ENCODE data around the gene MAPKAPK5. TPM values are rescaled to one million over a fixed set of nuclear protein-coding genes. Genes with fewer than 3 reads are reported as not detected.

MAPKAPK5 gene
- total RNA-seq, 1 experiment from 2014 or later, result 85.7 TPM

GRCh38 chr12:111927346-111927745 is 85.3 kb downstream of the MAPKAPK5 start:
- H3K27me3 ChIP-seq (ENCODE audit: insufficient read depth, low read length), result no peaks in the 10 kb centered on the region
- DNase-seq, result no peak
- H3T11ph ChIP-seq (ENCODE audit: low read length), result no peak overlapping the region
- H3K79me2 ChIP-seq (ENCODE audit: insufficient read depth, low read length), result no peaks in the 10 kb centered on the region
- Mint-ChIP-seq H3K27ac (no peak overlapping the region), H3K36me3 (ENCODE audit: insufficient read depth in 1 of 3, low read depth in 3 of 3) (no peaks in the 10 kb centered on the region), H3K9me3 (no peaks in the 10 kb centered on the region), H3K4me1 (no peaks in the 10 kb centered on the region), H3K4me3 (no peak overlapping the region), H3K27me3 (ENCODE audit: low read depth) (no peaks in the 10 kb centered on the region)
- no peak overlapping the region for H2BK5ac ChIP-seq (ENCODE audit: insufficient read length, low read length)
- H4K91ac ChIP-seq (ENCODE audit: insufficient read length, low read depth, low read length), result no peak overlapping the region
- no CpG with 5 or more reads among the region's 5 CpGs for WGBS (ENCODE audit: extremely low coverage, insufficient read length, low lambda C conversion rate)
- no peak overlapping the region for H3K23ac ChIP-seq (ENCODE audit: insufficient read length, low read depth, low read length)
- H4K20me1 ChIP-seq (ENCODE audit: control insufficient read depth, insufficient read depth, insufficient read length), result no peaks in the 10 kb centered on the region
- H2BK12ac ChIP-seq (ENCODE audit: insufficient read length, low read depth, low read length), result no peak overlapping the region
- no peak overlapping the region for H2BK15ac ChIP-seq (ENCODE audit: low read depth, low read length)
- no peak overlapping the region for H3K18ac ChIP-seq (ENCODE audit: insufficient read length, low read depth, low read length)
- no peak overlapping the region for H3K9ac ChIP-seq (ENCODE audit: extremely low read depth, insufficient read length, low read length)
- H3K56ac ChIP-seq (ENCODE audit: insufficient read length, low read depth, low read length), result no peak overlapping the region
- H3K4me1 ChIP-seq (ENCODE audit: insufficient read depth, low read length), result no peaks in the 10 kb centered on the region
- no peak overlapping the region for H2BK120ac ChIP-seq (ENCODE audit: low read depth, low read length, poor library complexity, severe bottlenecking)
- H2BK20ac ChIP-seq (ENCODE audit: low read depth, low read length, poor library complexity, severe bottlenecking), result no peak overlapping the region
- H3K14ac ChIP-seq (ENCODE audit: insufficient read depth, low read length), result no peak overlapping the region
- H3K23me2 ChIP-seq (ENCODE audit: insufficient read length, low read depth, low read length, poor library complexity, severe bottlenecking), result no peaks in the 10 kb centered on the region
- H4K5ac ChIP-seq (ENCODE audit: insufficient read length, low read depth, low read length), result no peak overlapping the region
- no peak overlapping the region for H2AK5ac ChIP-seq (ENCODE audit: insufficient read length, low read length)
- H2AFZ ChIP-seq (ENCODE audit: low read length), result no peak overlapping the region
- no peak overlapping the region for H3K27ac ChIP-seq (ENCODE audit: insufficient read length, low read depth, low read length)
- H4K8ac ChIP-seq (replicated peaks; ENCODE audit: insufficient read length, low read depth, low read length), result no peak overlapping the region
- no peaks in the 10 kb centered on the region for H3K9me3 ChIP-seq (ENCODE audit: control insufficient read depth, low read depth, low read length)
- H3K4me2 ChIP-seq (ENCODE audit: insufficient read depth, insufficient read length, low read length), result no peak overlapping the region
- no peak overlapping the region for H3K4ac ChIP-seq (ENCODE audit: low read depth, low read length)
- no peaks in the 10 kb centered on the region for H3K79me1 ChIP-seq (ENCODE audit: insufficient read depth, low read depth, low read length, poor library complexity, severe bottlenecking)
- TF ChIP-seq CTCF (conservative IDR thresholded peaks at IDR 0.05), result no peak

Measured in H9 (cell line).